PC-9 (cell line): ENCODE data around the gene KLHDC4.

Source experiments
- EZH2 ChIP-seq: fragments of 200-600 bp; sonication (generic); IDR thresholded peaks from 2 replicates; pipeline ENCODE4 v1.8.0; 2017; ENCODE audit warnings: antibody characterized with exemption, low read depth
- TF ChIP-seq, protein P1 (sequence below): fragments of 200-600 bp; sonication (generic); conservative IDR thresholded peaks from 2 replicates; pipeline ENCODE4 v1.6.1; 2017; ENCODE audit warnings: mixed run types, antibody characterized with exemption, mild to moderate bottlenecking, moderate library complexity

- no peak for TF ChIP-seq EZH2
- TF ChIP-seq, protein P1, sequence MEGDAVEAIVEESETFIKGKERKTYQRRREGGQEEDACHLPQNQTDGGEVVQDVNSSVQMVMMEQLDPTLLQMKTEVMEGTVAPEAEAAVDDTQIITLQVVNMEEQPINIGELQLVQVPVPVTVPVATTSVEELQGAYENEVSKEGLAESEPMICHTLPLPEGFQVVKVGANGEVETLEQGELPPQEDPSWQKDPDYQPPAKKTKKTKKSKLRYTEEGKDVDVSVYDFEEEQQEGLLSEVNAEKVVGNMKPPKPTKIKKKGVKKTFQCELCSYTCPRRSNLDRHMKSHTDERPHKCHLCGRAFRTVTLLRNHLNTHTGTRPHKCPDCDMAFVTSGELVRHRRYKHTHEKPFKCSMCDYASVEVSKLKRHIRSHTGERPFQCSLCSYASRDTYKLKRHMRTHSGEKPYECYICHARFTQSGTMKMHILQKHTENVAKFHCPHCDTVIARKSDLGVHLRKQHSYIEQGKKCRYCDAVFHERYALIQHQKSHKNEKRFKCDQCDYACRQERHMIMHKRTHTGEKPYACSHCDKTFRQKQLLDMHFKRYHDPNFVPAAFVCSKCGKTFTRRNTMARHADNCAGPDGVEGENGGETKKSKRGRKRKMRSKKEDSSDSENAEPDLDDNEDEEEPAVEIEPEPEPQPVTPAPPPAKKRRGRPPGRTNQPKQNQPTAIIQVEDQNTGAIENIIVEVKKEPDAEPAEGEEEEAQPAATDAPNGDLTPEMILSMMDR: no peak
Measured at GRCh38 chr16:87780385-87780989, 14.7 kb upstream of the KLHDC4 start.
